Putamen (tissue), 1 donor: ENCODE data around the gene RIT1.

Experiments
- DNase-seq: peaks from one replicate; pipeline ENCODE4 v3.0.0-alpha.2; 2016; ENCODE audit warnings: low spot score

RIT1 gene

GRCh38 chr1:155856975-155857930 lies 53.9 kb downstream of the RIT1 start, which contains the start of gene GON4L:
GON4L (minus strand) TSS chr1:155857214; CDS start chr1:155853780, 3,434 bp downstream.
- DNase-seq = peak; percentile 92

- DNase-seq = no peak
Measured at GRCh38 chr1:155856257-155856974, 54.7 kb downstream of the RIT1 start.

- no peak for DNase-seq
Measured at GRCh38 chr1:155850345-155850744, 60.8 kb downstream of the RIT1 start.

- no peak for DNase-seq
Measured at GRCh38 chr1:155847823-155848529, 63.2 kb downstream of the RIT1 start.
